B cell (primary cell): ENCODE measurements around the gene TAL1.

Experiments
- EZH2 ChIP-seq: IDR thresholded peaks from 2 replicates; pipeline ENCODE4 v1.6.1; 2012; ENCODE audit warnings: borderline replicate concordance, low read depth, mild to moderate bottlenecking, moderate library complexity, low read length; ENCODE audit not compliant: insufficient read depth, poor library complexity, severe bottlenecking
- TF ChIP-seq, protein P1 (sequence below): fragments of 200-600 bp; IDR thresholded peaks from one replicate; pipeline ENCODE4 v1.8.0; 2022; ENCODE audit warnings: antibody characterized with exemption, mild to moderate bottlenecking

DNA sequence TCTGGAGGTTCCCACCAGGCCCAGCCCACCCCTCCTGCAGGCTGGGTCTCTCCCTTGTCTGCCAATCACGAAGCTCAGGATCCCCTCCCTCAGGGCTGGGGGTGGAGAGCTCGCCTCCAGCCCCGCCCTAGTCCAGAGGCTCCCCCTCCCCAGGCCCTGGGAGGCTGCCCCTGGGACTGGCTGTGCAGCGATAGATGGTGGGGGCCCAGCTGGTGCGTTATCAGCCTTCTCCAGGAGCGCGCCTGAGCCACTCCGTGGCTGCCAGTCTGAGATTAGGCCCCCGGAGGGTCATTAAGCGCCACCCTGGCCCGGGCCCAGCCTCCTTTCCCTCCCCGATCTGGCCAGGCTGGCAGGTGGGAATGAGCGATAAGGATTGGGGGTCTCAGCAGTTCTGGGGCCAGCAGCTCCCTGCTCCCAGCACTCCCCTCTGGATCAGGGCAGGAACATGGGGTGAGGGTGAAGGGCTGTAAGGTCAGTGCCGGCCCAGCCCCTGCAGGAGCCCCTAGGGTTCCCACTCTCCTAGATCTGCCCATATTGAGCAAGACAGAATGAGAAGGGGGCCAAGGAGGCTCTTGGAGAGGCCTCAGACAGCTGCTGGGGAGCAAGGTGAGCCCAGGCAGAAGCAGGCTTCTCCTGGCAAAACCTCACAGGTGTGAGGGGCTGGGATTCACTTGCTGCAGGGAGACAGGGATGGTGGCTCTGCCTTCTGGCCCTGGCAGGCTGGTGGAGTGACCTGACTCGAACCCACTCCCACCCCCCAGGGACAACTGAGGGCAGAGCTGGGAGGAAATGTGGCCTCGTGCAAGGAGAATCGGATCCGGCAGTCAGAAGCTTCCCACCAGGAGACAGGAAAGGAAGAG lies 50.7 kb downstream of the TAL1 start:
- TF ChIP-seq, protein P1, sequence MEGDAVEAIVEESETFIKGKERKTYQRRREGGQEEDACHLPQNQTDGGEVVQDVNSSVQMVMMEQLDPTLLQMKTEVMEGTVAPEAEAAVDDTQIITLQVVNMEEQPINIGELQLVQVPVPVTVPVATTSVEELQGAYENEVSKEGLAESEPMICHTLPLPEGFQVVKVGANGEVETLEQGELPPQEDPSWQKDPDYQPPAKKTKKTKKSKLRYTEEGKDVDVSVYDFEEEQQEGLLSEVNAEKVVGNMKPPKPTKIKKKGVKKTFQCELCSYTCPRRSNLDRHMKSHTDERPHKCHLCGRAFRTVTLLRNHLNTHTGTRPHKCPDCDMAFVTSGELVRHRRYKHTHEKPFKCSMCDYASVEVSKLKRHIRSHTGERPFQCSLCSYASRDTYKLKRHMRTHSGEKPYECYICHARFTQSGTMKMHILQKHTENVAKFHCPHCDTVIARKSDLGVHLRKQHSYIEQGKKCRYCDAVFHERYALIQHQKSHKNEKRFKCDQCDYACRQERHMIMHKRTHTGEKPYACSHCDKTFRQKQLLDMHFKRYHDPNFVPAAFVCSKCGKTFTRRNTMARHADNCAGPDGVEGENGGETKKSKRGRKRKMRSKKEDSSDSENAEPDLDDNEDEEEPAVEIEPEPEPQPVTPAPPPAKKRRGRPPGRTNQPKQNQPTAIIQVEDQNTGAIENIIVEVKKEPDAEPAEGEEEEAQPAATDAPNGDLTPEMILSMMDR: no peak
- no peak for TF ChIP-seq EZH2
